Smooth muscle cell (in vitro differentiated cells): Measurements from ENCODE around the gene PPP2R3C. TPM values are rescaled to one million over a fixed set of nuclear protein-coding genes. Genes with fewer than 3 reads are reported as not detected.
A peak's percentile ranks its signal among the peaks of the same experiment; 100 is the strongest.

Source experiments
- DNase-seq: peaks from one replicate; lab custom pipeline; 2025; ENCODE audit not compliant: unreplicated experiment; lab: John Stamatoyannopoulos, UW
- H2AFZ ChIP-seq: fragments of 200-600 bp; sonication (generic); 2 replicates; pipeline ENCODE4 v1.6.0; 2016; ENCODE audit warnings: antibody characterized with exemption, low read depth, mild to moderate bottlenecking
- H3F3A ChIP-seq: fragments of 200-600 bp; sonication (generic); 2 replicates; pipeline ENCODE4 v1.6.0; 2017; ENCODE audit warnings: antibody characterized with exemption, low read depth
- H3K27ac ChIP-seq: fragments of 200-600 bp; sonication (generic); 2 replicates; pipeline ENCODE4 v1.5.1; 2016; ENCODE audit warnings: low read depth, mild to moderate bottlenecking
- H3K27me3 ChIP-seq: fragments of 200-600 bp; sonication (generic); 2 replicates; pipeline ENCODE4 v1.6.1; 2016; ENCODE audit warnings: low read depth, mild to moderate bottlenecking
- H3K36me3 ChIP-seq: fragments of 200-600 bp; sonication (generic); 2 replicates; pipeline ENCODE4 v1.5.1; 2016; ENCODE audit warnings: low read depth
- H3K4me1 ChIP-seq: fragments of 200-600 bp; sonication (generic); 2 replicates; pipeline ENCODE4 v1.5.1; 2016; ENCODE audit warnings: low read depth
- H3K4me2 ChIP-seq: fragments of 200-600 bp; sonication (generic); 2 replicates; pipeline ENCODE4 v1.6.0; 2016; ENCODE audit warnings: mild to moderate bottlenecking
- H3K4me3 ChIP-seq: fragments of 200-600 bp; sonication (generic); 2 replicates; pipeline ENCODE4 v1.5.1; 2016; ENCODE audit warnings: mild to moderate bottlenecking
- H3K79me2 ChIP-seq: fragments of 200-600 bp; sonication (generic); 2 replicates; pipeline ENCODE4 v1.6.0; 2016; ENCODE audit warnings: low read depth, mild to moderate bottlenecking
- H3K9ac ChIP-seq: fragments of 200-600 bp; sonication (generic); 2 replicates; pipeline ENCODE4 v1.6.0; 2016; ENCODE audit warnings: low read depth
- H3K9me3 ChIP-seq: fragments of 200-600 bp; sonication (generic); replicated peaks from 2 replicates; pipeline ENCODE4 v1.5.1; 2016; ENCODE audit warnings: low read depth
- H4K20me1 ChIP-seq: fragments of 200-600 bp; sonication (generic); 2 replicates; pipeline ENCODE4 v1.6.0; 2016; ENCODE audit warnings: low read depth
- WGBS: methylation state at CpG from one replicate; pipeline ENCODE4 v1.1.7; 2016; ENCODE audit warnings: low lambda C conversion rate; 5-methylcytosine and 5-hydroxymethylcytosine counted together
- polyA plus RNA-seq: library from polyadenylated mRNA; unstranded; fragments of >200 nt; fragmentation: Nextera tagmentation; extraction: Ambion mirVana; gene quantifications from 2 replicates; pipeline ENCODE4 v1.2.1, GENCODE V29; 2016
- total RNA-seq: library from RNA; depleted of rRNA; stranded (reverse); fragments of >200 nt; gene quantifications from 2 replicates; pipeline ENCODE4 v1.2.3, GENCODE V29; 2014
- TF ChIP-seq, protein P1 (sequence below): fragments of 200-600 bp; sonication (generic); IDR thresholded peaks from 2 replicates; pipeline ENCODE4 v1.5.1; 2017; ENCODE audit warnings: borderline replicate concordance, mild to moderate bottlenecking, antibody characterized with exemption; ENCODE audit not compliant: insufficient read depth, poor library complexity, severe bottlenecking

Gene PPP2R3C
- total and polyA plus RNA-seq, 2 experiments from 2014 or later, result 32.3 to 35.6 TPM

DNA sequence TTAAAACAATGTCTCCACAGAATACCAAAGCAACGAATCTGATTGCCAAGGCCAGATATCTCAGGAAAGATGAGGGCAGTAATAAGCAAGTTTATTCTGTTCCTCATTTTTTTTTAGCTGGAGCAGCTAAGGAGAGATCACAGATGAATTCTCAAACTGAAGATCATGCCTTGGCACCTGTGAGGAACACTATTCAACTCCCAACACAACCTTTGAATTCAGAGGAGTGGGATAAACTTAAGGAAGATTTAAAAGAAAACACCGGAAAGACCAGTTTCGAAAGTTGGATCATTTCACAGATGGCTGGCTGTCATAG lies 1.6 kb upstream of the PPP2R3C start:
- DNase-seq, result no peak
- peaks cover 24% of the 10 kb centered on the region for H3K79me2 ChIP-seq
- peak overlapping the region; percentile 91 for H3K9ac ChIP-seq
- no peaks in the 10 kb centered on the region for H4K20me1 ChIP-seq
- H3K36me3 ChIP-seq, result no peaks in the 10 kb centered on the region
- H2AFZ ChIP-seq, result peak overlapping the region; percentile 88
- H3K9me3 ChIP-seq, result no peaks in the 10 kb centered on the region
- H3K4me2 ChIP-seq, result peak overlapping the region; percentile 85
- peaks cover 15% of the 10 kb centered on the region for H3K4me1 ChIP-seq
- H3K27ac ChIP-seq, result peak overlapping the region; percentile 93
- H3F3A ChIP-seq, result no peaks in the 10 kb centered on the region
- WGBS, result 56% methylated on average over 3 of the region's 3 CpGs
- TF ChIP-seq, protein P1, sequence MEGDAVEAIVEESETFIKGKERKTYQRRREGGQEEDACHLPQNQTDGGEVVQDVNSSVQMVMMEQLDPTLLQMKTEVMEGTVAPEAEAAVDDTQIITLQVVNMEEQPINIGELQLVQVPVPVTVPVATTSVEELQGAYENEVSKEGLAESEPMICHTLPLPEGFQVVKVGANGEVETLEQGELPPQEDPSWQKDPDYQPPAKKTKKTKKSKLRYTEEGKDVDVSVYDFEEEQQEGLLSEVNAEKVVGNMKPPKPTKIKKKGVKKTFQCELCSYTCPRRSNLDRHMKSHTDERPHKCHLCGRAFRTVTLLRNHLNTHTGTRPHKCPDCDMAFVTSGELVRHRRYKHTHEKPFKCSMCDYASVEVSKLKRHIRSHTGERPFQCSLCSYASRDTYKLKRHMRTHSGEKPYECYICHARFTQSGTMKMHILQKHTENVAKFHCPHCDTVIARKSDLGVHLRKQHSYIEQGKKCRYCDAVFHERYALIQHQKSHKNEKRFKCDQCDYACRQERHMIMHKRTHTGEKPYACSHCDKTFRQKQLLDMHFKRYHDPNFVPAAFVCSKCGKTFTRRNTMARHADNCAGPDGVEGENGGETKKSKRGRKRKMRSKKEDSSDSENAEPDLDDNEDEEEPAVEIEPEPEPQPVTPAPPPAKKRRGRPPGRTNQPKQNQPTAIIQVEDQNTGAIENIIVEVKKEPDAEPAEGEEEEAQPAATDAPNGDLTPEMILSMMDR, result no peak
- no peaks in the 10 kb centered on the region for H3K27me3 ChIP-seq
- H3K4me3 ChIP-seq, result peak overlapping the region; percentile 68

DNA sequence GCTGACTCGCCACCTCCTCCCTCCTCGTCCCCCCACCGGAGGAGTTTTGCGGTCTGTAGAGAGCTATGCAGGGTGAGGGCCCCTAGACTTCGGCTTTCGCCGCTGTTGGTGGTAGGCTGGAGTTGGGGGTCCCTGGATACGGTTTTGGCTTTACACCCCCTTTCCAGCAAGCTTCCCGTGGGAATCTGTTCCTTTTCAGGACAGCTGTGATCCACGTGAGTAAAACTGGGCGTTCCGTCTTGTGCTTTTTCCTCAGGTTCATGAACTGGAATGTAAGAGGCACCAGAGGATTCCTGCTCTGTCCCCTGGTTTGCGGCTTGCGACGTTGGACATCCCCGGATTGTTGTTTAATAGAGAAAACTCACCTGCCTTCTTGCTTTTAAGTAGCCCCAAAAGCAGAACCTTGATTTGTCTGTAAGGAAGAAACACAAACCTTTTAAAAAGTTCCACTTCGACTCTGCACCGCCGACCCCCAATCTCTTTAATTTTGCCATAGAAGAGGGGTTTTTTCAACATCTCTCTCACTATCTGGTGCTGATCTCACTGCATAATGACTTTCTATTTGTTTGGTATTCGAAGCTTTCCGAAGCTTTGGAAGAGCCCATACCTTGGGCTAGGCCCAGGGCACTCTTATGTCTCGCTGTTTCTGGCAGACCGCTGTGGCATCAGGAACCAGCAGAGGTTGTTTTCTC lies 1.1 kb upstream of the PPP2R3C start:
- TF ChIP-seq, protein P1, result no peak
- Histone ChIP-seq H3K79me2 (peaks cover 24% of the 10 kb centered on the region), H4K20me1 (no peaks in the 10 kb centered on the region), H3K9ac (peak overlapping the region; percentile 91), H3K9me3 (no peaks in the 10 kb centered on the region), H3K4me3 (peak overlapping the region; percentile 68), H3K27ac (peak overlapping the region; percentile 93), H3K4me1 (peaks cover 15% of the 10 kb centered on the region), H3K36me3 (no peaks in the 10 kb centered on the region), H2AFZ (peak overlapping the region; percentile 88), H3K27me3 (no peaks in the 10 kb centered on the region), H3F3A (no peaks in the 10 kb centered on the region), H3K4me2 (peak overlapping the region; percentile 85)
- 6% methylated on average over 23 of the region's 23 CpGs for WGBS
- DNase-seq, result no peak

DNA sequence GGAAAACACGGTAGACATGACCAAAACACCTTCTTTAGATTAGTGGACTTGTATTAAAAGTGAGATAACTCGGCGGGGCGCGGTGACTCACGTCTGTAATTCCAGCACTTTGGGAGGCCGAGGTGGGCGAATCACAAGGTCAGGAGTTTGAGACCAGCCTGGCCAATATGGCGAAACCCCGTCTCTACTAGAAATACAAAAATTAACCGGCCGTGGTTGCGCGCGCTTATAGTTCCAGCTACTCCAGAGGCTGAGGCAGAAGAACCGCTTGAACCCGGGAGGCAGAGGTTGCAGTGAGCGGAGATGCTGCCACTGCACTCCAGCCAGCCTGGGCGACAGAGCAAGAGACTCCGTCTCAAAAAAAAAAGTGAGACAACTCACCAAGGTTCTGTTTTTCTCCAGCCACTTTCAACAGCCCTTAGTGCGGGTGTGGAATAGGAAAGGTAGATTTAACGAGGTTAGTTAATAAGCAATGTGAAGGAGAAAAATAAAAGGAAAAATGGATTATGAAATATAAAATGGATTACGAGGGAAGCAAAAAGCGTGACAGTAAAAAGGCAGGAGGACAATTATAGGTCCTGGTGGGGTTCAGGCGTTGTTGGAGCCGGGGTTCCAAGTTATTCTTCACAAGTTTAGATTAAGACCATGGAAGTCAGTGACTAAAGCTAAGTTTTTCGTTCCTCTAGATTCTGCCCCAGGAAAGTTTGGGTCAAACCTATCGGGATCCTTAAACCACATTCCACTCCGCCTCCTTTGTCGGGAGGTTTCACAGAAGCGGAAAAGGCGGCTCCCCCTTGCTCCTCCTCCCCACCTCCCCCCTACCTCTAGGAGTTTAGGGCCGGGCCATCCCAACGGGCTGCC lies 534 bp downstream of the PPP2R3C start:
- H3F3A ChIP-seq, result no peaks in the 10 kb centered on the region
- no peaks in the 10 kb centered on the region for H3K9me3 ChIP-seq
- H3K27ac ChIP-seq, result peak overlapping the region; percentile 93
- 32% methylated on average over 31 of the region's 34 CpGs for whole genome bisulfite sequencing
- DNase-seq, result no peak
- no peaks in the 10 kb centered on the region for H3K36me3 ChIP-seq
- no peaks in the 10 kb centered on the region for H3K27me3 ChIP-seq
- H2AFZ ChIP-seq, result peak overlapping the region; percentile 88
- TF ChIP-seq, protein P1, result no peak
- peak overlapping the region; percentile 85 for H3K4me2 ChIP-seq
- peaks cover 24% of the 10 kb centered on the region for H3K79me2 ChIP-seq
- peak overlapping the region; percentile 91 for H3K9ac ChIP-seq
- peak overlapping the region; percentile 68 for H3K4me3 ChIP-seq
- no peaks in the 10 kb centered on the region for H4K20me1 ChIP-seq
- peaks cover 15% of the 10 kb centered on the region for H3K4me1 ChIP-seq
